HT-29 (cell line): Measurements from ENCODE around the gene TNFRSF14. TPM values are rescaled to one million over a fixed set of nuclear protein-coding genes. Genes with fewer than 3 reads are reported as not detected.

Experiments
- DNase-seq: peaks from one replicate; pipeline ENCODE4 v3.0.0-alpha.2; 2015; ENCODE audit warnings: low spot score
- total RNA-seq: library from RNA; depleted of rRNA; stranded (reverse); fragments of >200 nt; shearing (Covaris generic); gene quantifications from 2 replicates; pipeline ENCODE4 v1.2.3, GENCODE V29; 2014

Gene TNFRSF14
- total RNA-seq, 1 experiment from 2014 or later: 77.4 TPM

DNA sequence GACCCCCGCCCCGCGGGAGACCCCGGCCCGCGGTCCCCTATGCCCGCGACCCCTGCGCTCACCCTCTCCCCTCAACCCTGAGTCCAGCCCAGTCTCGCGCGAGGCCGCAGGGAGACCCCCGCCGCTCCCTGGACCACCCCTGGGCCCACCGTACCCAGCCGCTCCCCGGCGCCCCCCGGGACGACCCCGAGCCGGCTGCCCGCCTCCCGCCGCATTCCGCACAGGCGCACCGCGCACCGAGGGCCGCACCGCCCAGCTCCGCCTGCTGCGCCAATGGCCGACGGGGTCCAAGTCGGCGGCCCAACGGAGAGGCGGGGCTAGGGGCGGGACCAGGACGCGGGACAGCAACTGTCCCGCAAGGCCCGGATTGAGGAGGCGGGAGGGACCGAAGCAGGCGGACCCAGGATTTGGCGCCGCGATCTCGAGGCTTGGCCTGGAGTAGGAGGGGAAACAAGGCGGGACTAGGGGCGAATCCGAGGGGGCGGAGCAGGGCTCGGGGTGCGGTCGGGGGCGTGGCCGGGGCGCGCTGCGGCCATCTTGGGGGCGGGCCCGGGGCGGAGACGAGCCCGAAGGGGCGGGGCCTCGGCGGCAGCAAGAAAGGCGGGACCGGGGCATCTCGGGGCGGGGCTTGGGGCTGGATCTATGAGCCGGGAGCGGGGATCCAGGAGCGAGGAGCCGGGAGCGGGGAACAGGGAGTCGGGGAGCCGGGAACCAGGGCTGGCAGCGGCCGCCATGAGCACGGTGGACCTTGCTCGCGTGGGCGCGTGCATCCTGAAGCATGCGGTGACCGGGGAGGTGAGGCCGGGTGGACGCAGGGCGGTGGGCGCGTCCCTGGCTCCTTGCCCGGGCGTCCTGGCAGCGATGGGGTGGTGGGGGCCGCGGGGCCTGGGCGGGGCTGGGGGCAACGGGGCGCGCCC, 30.2 kb downstream of the TNFRSF14 start, which contains the start of gene PRXL2B:
Gene PRXL2B (plus strand): TSS at position 624 of the 917 bp plus-strand sequence. CDS start 109 bp downstream, at position 733.
- peak; percentile 99 for DNase-seq

DNA sequence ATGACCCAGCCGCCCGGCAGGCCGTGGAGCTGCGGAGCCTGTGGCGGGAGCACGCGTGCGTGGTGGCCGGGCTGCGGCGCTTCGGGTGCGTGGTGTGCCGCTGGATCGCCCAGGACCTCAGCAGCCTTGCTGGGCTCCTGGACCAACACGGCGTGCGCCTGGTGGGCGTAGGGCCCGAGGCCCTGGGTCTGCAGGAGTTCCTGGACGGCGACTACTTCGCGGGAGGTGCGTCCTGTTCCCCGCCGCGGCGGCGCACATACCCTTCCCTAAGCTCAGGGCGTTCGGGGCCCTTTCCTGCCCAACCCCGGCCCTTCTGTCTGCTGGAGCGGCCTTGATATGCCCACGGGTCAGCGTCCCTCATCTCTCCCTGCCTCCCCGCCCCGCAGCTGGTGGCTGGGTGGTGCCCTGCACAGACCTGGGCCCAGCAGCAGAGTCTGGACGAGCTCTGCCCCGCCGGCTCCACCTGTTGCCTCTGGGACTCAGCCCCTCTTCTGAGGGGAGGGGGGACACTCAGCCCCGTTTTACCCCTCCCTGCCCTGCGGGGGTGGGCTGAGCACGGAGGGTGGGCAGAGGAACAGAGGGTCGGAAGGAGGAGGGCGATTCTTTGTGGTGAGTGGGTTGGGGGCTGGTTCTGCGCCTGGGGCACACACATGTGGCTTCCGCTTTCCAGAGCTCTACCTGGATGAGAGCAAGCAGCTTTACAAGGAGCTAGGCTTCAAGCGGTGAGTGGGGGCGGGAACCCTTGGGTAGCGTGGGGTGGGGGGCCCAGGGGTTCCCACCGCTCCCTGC, 31.1 kb downstream of the TNFRSF14 start:
- DNase-seq: peak; percentile 45

DNA sequence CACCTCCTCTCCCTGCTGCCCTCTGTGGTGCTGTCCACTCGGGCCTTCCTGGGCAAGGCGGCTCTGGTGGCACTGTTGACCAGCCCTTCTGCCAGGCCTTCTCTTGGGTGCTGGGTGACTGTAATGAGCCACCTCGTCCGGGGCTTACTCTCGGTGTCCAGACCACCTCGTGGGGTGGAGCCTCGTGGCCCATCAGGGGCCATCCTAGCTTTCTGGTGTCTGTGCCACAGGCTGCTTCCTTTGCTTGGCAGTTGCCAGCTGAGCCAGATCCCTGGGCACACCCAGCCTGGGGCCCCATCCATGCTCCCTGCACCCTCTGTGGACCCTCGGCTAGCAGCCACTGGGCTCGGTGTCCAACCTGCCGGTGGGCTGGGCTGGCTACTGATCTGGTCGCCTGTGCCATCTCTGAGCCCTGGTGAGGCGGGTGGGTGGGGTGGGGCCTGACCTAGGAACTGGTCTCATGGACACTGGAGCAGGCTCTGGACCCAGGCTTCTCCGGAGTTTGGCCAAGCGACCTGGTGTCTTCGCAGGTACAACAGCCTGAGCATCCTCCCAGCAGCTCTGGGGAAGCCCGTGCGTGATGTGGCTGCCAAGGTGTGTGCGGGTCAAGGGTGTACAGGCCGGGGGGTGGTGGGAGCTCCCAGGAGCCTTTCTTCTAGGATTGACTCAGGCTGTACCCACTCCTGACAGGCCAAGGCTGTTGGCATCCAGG, 31.8 kb downstream of the TNFRSF14 start:
- DNase-seq: no peak

DNA sequence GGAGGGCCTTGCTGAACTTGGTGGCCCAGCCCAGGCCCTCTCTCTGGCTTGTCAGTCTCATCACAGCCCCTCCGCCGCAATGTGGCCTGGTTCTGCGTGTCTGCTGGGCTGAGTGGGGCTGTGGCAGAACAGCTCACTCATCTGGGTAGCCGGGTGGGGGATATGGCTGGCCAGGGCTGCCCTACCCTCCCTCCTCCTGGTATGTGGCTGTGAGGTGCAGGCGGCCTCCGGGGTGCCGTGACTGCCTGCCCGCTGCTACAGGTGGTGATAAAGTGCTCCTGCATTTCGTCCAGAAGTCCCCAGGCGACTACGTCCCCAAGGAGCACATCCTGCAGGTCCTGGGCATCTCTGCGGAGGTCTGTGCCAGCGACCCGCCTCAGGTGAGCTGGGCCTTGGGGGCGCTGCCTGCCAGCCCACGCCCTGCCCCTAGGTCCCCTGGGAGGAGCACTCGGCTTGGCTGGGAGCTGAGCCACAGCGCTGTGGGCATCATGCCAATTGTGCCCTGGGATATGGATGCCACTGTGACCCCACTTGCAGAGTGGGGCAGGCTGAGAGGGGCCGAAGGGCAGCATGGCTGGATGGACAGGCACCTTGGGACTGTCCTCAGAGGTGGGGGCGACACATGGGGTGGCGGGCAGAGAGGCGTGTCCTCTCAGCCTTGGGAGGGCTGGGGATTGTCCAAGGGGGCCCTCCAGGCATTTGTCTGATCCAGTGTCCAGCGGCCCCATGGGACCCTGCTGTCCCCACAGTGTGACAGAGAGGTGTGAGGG, 32.7 kb downstream of the TNFRSF14 start:
- DNase-seq: no peak

DNA sequence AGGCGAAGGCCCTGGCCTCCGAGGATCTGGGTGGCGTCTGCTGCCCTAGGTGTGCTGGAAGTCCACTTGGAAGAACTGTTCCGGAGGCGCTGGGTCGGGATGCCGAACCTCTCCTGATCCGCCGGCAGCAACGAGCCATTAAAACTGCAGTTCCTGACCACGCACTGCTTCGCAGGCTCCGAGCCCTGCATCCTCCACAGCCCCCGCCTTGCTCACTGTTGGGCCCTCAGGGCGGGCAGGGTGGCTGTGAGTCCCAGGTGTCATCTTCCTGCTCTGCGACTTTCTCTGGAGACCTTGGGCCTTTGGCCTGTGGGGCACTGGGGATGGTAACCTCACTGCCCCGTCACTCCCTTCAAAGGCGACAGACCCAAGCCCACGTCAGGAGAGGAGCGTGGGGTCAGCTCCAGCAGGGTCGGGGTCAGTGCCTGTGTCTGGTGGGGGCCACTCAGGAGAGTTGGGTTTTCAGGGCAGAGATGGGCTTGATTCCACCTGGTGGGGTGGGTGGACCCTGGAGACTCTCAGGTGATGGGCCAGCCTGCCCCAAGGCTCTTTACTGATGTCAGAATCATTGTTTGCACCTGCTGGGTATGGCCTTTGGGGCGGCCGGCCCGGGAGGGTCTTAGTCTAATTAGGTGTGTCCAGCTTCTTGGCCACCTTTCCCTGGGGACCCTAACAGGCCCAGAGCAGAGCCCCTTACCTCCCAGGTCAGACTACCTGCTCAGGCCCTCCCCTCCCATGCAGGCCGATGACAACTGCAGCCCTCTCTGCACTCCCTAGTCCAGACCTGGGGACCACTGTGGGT, 33.5 kb downstream of the TNFRSF14 start:
- DNase-seq: no peak

DNA sequence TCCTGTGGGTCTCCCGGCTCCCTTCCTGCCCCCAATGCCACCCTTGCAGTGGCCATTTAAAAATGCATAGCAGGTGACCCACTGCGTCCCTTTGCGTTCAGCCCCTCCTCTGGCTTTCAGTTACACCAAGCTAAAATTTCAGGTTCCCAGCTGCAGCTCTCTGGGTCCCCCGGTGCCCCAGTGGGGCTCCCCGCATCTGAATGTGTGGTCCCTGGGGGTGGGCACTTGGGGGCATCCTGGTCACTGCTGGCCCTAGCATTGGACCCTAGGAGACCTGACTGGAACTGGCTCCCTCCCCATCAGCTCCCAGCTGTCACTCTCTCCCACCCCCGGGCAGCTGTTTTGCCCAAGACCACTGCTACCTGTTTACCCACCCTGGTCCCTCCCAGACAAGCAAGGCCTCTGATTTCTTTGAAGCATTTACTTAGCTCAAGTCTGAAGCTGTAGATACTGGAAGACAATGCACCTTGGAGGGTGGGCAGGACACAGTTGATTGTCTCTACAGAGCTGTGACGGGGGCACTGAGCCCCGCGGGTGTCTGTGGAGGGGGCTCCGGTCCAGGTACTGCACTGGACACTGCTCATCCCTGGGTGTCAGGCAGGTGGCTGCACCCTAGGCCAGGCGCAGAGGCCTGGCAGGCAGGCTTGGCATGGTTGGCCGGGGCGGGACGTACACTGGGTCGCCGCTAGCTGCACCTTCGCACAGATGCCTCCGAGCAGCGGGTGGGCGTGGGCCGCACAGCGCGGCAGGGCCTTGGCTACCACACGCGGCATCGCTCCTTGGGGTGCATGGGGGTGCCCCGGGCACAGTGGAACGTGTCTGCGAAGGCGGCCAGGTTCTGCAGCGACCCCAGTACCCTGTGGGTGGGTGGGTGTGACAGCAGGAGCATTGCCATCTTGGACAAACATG, 34.3 kb downstream of the TNFRSF14 start:
- no peak for DNase-seq

DNA sequence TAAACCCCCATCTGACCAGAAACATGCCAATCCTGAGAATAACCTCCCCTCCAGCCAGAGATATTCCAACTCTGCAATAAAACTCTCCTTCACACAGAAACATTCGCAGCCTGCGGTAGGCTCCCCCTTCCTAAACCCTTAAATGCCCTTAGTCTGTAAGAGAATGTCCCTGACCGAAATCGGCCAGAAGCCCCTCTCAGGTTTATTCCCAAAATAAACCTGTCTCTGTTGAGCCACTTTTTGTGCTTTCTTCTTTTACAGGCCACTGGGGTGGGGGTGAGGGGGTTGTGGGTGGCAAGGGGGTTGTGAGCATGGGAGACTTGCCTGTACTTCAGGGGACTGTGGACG, 35.0 kb downstream of the TNFRSF14 start:
- DNase-seq: no peak

DNA sequence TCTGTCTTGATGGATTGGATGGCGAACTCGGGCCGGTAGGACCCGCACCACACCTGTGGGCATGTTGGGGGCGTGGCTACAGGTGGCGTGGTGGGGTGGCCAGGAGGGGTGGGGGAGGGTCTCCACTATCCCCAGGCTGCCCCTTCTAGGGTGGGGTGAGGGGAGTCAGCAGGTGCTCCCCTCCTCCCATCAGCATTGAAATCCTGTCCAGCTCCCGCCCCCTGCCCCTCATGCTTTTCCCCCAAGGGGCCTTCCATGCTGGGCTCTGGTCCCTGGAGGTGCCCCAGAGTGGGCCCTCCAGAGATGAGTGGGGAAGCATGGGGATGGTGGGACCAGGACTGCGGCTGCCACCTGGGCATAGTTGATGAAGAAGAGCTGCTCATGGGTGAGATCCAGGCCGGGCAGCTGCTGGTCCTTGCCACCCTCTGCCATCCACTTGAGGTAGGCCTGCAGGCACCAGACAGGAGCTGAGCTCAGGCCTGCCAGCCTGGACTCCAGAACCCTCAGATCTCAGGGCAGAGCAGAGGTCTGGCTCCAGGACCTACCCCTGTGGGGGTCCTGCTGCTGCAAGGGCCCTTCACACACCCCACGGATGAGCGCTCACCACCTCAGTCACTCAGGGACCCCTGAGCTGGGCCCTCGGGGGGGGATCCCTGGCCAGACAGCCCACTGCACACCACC, 35.5 kb downstream of the TNFRSF14 start:
- no peak for DNase-seq

DNA sequence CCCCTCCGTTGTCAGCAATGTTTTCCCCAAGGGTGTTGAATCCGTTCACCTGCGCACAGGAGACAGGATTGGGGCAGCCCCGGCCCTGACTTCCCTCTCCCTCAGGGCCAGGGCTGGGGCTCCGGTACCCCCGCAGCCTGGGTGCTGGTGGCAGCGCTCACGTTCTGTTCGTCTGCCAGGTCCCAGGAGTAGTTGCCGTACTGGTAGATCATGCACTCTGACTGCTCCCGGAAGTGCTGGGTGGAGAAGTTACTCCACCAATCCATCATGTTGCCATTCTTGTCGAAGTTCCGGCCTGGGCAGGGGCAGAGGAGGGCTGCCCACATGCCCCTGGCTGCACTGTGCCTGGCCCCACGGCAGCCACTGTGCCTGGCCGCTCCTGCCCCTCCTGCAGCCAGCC, 36.5 kb downstream of the TNFRSF14 start:
- peak; percentile 73 for DNase-seq

DNA sequence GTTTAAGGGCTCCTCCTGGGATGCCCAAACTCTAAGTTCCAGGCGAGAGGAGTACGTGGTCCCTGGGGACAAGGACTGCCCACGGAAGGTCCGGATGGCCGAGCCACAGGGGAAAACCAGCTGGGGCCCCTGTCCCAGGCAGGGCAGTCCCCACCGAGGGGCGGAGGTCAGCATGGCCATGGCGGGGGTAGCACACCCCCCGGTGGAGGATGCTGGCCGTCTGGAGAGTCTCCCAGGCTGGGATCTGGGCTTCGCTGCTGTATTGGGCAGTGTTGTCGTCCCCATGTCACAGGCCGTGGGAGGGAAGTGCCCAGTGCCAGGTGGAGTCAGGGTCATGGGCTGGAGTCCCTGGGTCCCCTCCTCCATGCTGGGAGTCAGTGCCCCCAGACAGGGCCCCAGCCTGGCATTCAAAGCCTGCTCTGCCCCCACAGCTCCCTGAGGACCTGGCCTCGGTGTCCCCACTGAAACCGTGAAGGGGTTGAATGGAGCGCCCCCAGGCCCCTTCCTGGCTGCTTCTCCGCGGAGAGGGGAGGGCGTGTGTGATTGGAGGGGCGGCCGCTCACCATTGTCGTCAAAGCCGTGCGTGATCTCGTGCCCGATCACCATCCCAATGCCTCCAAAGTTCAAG, 37.2 kb downstream of the TNFRSF14 start:
- no peak for DNase-seq

DNA sequence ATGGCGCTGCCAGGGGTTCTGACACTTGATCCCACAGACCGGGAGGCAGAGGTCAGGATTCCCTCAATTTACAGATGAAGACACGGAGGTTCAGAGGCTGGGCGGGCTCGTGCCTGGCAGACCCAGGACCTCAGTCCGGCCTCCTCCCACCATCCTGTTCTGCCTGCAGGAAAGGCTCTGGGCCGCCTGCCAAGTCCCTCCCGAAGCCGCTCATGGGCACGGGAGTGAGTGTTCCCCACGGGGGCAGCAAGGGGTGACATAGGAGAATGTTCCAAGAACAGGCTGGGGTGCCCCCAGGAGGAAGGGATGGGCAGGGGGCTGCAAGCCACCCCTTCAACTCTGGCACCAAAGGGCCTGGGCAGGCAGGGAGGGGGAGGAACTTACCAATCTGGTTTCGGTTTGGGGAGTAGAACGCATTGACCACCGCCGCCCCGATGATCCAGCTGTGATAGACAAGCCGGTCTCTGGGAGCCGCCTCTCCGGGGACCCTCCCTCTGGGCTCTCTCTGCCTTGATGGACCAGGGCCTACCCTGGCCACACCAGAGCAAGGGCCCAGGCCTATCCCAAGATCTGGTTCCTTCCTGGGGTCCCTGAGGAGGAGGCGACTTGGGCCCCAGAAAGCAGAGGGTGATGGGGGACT, 38.0 kb downstream of the TNFRSF14 start:
- DNase-seq: peak; percentile 70

DNA sequence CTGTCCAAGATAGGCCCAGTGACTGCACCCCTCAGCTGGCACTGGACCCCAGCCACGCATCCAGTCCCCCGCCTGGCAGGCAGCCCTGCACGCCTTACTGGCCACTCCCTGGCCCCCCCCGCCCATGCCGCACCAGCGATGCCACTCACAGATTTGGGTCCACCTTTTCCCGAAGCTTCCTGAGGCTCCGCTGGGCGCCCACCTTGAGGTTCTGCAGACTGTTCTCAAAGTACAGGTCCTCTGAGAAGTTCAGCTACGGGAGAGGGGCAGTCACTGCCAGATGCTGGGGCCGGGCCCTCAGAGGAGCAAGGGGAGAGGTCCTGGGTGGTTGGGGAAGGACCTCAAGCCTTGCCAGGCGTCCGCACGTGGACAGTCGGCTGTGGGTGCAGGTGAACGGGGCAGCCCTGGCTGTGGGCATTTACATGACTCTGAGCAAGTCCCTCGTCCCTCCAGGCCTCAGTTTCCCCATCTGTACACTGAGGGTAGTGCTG, 38.5 kb downstream of the TNFRSF14 start:
- no peak for DNase-seq

DNA sequence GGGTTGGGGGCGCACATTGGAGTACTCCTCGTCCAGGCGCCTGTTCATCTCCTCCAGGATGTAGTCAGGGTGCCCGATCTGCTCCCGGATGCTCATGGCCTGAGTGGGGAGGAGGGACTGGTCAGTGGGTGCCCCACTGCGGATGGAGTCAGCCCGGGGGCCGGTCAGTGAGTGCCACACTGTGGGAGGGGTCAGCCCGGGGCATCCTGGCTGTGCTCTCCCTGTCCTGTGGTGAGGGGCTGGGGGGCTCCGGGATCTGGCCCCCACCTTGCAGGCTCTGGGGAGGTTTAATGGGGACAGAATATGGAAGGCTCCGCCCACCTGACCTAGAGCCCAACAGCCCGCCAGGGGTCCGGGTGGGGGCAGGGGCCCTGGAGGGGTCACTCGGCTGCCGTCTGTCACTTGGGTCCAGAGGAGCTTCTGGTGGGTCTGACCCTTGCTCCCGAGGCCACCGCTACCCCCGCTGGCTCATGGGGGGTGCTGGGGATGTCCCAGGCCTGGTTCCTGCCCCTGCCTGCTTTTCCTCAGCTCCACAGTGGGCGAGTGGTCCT, 39.2 kb downstream of the TNFRSF14 start:
- no peak for DNase-seq

DNA sequence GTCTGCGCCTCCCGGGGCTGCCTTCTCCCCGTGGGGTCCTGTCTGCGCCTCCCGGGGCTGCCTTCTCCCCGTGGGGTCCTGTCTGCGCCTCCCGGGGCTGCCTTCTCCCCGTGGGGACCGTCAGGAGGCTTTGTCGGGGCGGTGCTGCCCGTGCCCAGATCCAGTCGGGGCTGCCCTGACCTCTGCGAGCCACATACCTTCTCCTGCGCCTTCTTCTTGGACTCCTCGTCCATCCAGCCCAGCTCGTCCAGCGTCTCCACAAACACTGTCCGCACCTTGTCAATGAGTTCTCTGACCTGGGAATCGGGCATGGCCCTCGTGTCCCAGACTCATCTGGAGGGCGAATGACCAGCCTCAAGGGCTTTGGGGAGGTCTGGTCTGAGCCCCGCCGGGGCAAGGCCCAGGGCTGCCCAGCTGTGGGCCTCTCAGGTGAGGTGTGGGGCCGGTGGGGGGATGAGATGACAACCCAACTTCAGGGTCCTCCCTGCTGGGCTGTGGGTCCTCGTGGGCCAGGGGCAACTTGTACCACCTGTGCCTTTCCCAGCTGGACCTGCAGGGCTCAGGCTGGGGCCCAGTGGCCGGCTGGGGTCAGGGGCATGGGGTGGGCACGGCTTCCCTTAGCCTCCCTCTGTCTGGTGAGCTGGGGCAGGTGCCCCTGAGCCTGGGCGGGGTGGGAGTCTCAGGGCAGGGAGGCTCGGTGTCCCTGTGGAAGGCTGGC, 39.8 kb downstream of the TNFRSF14 start:
- DNase-seq: no peak

DNA sequence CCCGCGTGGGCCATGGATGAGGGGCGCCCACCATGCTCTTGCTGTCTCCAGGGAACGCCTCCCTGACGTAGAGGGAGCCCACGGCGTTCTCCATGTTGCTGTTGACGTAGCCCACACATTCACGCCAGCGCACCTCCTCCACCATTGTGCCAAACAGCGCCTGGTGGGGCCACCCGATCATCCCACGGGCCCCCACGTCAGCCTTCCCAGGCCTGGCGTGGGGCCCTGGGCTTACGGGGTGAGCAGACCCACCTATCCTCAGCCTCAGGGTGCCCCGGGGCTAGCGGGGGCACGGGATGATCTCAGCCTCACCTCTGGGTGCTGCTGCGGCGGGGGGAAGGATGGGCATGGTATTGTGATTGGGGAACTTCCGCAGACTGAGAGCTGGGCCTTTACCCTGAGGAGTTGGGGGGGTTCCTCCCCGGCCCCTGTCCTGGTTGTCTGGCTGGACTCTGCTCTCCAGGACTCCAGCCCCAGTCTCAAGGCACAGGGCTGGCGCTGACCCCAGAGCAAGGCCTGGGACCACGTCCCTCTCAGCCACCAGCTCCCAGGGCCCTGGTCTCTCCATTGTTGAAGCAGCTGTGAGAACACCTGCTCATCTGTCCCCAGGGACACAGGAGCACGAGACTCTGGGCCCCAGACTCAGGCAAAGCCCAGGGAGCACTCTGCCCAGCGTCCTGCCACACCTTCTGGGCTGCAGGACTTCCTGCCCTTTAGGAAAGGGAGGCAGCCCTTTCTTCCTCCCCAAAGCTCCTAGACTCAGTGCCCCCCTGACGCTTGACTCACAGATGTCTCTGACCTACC, 40.6 kb downstream of the TNFRSF14 start:
- DNase-seq: no peak
